ENCODE measurements around the gene NOVA2. TPM values are rescaled to one million over a fixed set of nuclear protein-coding genes. Genes with fewer than 3 reads are reported as not detected.

NOVA2 gene
- polyA plus RNA-seq, 3 donors, result not detected

DNA sequence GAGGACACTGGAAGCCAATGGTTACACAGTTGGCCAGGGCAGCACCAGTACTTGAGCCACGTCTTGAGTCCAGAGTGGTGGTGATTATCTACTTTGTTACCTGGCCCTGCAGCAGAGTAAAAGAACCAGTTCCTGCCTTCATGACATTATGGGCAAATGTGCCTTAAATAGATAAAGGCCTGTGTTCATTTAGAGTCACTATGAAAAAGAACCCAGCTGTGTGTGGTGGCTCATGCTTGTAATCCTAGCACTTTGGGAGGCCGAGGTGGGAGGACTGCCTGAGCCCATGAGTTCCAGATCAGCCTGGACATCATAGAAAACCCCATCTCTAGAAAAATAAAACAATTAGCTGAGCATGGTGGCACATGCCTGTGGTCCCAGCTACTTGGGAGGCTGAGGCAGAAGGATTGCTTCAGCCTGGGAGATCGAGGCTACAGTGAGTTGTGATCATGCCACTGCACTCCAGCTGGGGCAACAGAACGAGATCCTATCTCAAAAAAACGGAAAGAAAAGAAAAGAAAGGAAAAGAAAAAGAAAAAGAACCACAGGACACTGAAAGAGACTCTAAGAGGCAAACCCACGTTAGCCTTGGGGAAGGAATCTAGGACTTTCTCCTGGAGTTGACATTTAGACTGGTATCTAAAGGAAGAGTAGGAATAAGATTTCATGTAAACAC is 84.3 kb downstream of the NOVA2 start:
- WGBS (ENCODE audit: insufficient coverage), result 89% methylated on average over 3 of the region's 6 CpGs
- no peaks in the 10 kb centered on the region for H3K27me3 Mint-ChIP-seq (ENCODE audit: low read depth in 3 of 3)
- H3K27me3 ChIP-seq (ENCODE audit: control insufficient read depth in 2 of 2, insufficient read depth in 2 of 2, low read length in 2 of 2), result no peaks in the 10 kb centered on the region
- H3K4me1 ChIP-seq (ENCODE audit: control insufficient read depth in 1 of 2, insufficient read depth in 2 of 2, low read length in 2 of 2), result peaks cover 25 to 32% of the 10 kb centered on the region in 2 donors
- no peak overlapping the region for H3K4me3 ChIP-seq (replicated peaks in 1 of 3; ENCODE audit: low read depth in 2 of 3, low read length in 3 of 3)
- H2AFZ ChIP-seq (ENCODE audit: insufficient read depth, low read depth, low read length, poor library complexity, severe bottlenecking), result no peak overlapping the region
- DNase-seq, result no peak
- peaks cover 6% of the 10 kb centered on the region in 2 donors for H3K36me3 ChIP-seq (replicated peaks in 1 of 2; ENCODE audit: control insufficient read depth in 1 of 2, insufficient read depth in 2 of 2, low read length in 2 of 2)
- H3K79me2 ChIP-seq (ENCODE audit: insufficient read depth, low read length), result peaks cover 9% of the 10 kb centered on the region
- no peaks in the 10 kb centered on the region for H3K9me3 Mint-ChIP-seq
- peaks cover 21% of the 10 kb centered on the region for H3K4me1 Mint-ChIP-seq
- no peaks in the 10 kb centered on the region for H3K9me3 ChIP-seq (replicated peaks in 1 of 2; ENCODE audit: control insufficient read depth in 1 of 2, insufficient read depth in 1 of 2, low read length in 2 of 2)
- H3K4me3 Mint-ChIP-seq, result no peak overlapping the region
- H3K9ac ChIP-seq (ENCODE audit: insufficient read depth, low read length, poor library complexity, severe bottlenecking), result no peak overlapping the region
- TF ChIP-seq, protein P1, sequence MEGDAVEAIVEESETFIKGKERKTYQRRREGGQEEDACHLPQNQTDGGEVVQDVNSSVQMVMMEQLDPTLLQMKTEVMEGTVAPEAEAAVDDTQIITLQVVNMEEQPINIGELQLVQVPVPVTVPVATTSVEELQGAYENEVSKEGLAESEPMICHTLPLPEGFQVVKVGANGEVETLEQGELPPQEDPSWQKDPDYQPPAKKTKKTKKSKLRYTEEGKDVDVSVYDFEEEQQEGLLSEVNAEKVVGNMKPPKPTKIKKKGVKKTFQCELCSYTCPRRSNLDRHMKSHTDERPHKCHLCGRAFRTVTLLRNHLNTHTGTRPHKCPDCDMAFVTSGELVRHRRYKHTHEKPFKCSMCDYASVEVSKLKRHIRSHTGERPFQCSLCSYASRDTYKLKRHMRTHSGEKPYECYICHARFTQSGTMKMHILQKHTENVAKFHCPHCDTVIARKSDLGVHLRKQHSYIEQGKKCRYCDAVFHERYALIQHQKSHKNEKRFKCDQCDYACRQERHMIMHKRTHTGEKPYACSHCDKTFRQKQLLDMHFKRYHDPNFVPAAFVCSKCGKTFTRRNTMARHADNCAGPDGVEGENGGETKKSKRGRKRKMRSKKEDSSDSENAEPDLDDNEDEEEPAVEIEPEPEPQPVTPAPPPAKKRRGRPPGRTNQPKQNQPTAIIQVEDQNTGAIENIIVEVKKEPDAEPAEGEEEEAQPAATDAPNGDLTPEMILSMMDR (IDR thresholded peaks at IDR 0.05), result no peak
- H3K27ac ChIP-seq (ENCODE audit: low read depth in 1 of 2, low read length in 2 of 2), result no peak overlapping the region
- H3K4me2 ChIP-seq (replicated peaks; ENCODE audit: extremely low read depth, low read length, poor library complexity, severe bottlenecking), result no peak overlapping the region
- peaks cover 9 to 27% of the 10 kb centered on the region in 2 donors for H3K36me3 Mint-ChIP-seq
- H4K20me1 ChIP-seq (ENCODE audit: insufficient read depth, low read length), result peaks cover 13% of the 10 kb centered on the region
- intact Hi-C loops (cut with micrococcal nuclease), result loop anchor here in 1 of 2 donors (5.0 kb wide), 1 partner anchor 157 kb away; the partner anchor contains the start of genes FBXO46 and MEIOSIN
- H3K27ac Mint-ChIP-seq, result no peak overlapping the region

DNA sequence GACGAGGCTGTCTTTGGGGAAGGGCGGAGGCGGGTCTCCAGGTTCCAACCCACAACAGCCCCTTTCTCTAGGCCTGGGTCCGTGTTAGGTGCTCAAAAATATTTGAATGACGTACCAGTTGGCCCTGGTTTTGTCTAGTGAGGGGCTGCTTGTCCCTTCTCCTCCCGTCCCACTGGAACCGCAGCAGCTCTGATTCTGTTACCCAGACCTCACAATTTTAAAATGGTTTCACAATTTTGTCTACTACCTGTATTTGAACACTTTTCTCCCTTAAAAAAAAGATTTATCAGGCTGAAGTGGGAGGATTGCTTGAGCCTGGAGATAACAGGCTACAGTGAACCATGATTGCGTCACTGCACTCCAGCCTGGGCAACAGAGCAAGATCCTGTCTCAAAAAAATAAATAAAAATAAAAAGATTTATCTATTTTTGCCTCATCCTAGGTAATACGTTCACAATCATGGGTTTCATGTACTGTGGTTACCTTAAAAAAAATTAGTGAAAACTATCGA is 86.4 kb downstream of the NOVA2 start:
- intact Hi-C loops (cut with micrococcal nuclease), result loop anchor here (2.0 to 5.0 kb wide), 2 partner anchors 16 to 155 kb away; partner anchors contain the start of genes FBXO46 (in 1 of the 2), MEIOSIN (in 1 of the 2) and MYPOP (in 1 of the 2)

More for the DNA sequence above, 86.4 kb downstream of the NOVA2 start:
- Histone ChIP-seq H3K4me3 (replicated peaks in 1 of 3; ENCODE audit: low read depth in 2 of 3, low read length in 3 of 3) (peak overlapping the region; percentile 63 to 89 (median 83)), H3K9ac (ENCODE audit: insufficient read depth, low read length, poor library complexity, severe bottlenecking) (peak overlapping the region; percentile 78), H3K4me1 (ENCODE audit: control insufficient read depth in 1 of 2, insufficient read depth in 2 of 2, low read length in 2 of 2) (peaks cover 30 to 42% of the 10 kb centered on the region in 2 donors), H4K20me1 (ENCODE audit: insufficient read depth, low read length) (peaks cover 30% of the 10 kb centered on the region), H3K79me2 (ENCODE audit: insufficient read depth, low read length) (peaks cover 13% of the 10 kb centered on the region), H3K36me3 (replicated peaks in 1 of 2; ENCODE audit: control insufficient read depth in 1 of 2, insufficient read depth in 2 of 2, low read length in 2 of 2) (peaks cover 6% of the 10 kb centered on the region in 2 donors), H3K27me3 (ENCODE audit: control insufficient read depth in 2 of 2, insufficient read depth in 2 of 2, low read length in 2 of 2) (peaks cover 0 to 10% of the 10 kb centered on the region in 2 donors), H2AFZ (ENCODE audit: insufficient read depth, low read depth, low read length, poor library complexity, severe bottlenecking) (peak overlapping the region; percentile 99), H3K4me2 (replicated peaks; ENCODE audit: extremely low read depth, low read length, poor library complexity, severe bottlenecking) (peak overlapping the region; percentile 100), H3K9me3 (replicated peaks in 1 of 2; ENCODE audit: control insufficient read depth in 1 of 2, insufficient read depth in 1 of 2, low read length in 2 of 2) (no peaks in the 10 kb centered on the region), H3K27ac (ENCODE audit: low read depth in 1 of 2, low read length in 2 of 2) (peak overlapping the region; percentile 89 to 94)
- peaks cover 0 to 3% (median 3%) of the 10 kb centered on the region in 3 donors for H3K27me3 Mint-ChIP-seq (ENCODE audit: low read depth in 3 of 3)
- TF ChIP-seq, protein P1 (IDR thresholded peaks at IDR 0.05), result no peak
- H3K9me3 Mint-ChIP-seq, result peaks cover 0 to 3% (median 0%) of the 10 kb centered on the region in 7 donors
- 92% methylated on average over 2 of the region's 10 CpGs for WGBS (ENCODE audit: insufficient coverage)
- H3K36me3 Mint-ChIP-seq, result peaks cover 5 to 21% of the 10 kb centered on the region in 2 donors
- H3K27ac Mint-ChIP-seq, result peak overlapping the region; percentile 96 to 99 (median 97)
- DNase-seq, result no peak
- peak overlapping the region; percentile 96 to 98 for H3K4me3 Mint-ChIP-seq
- peaks cover 19% of the 10 kb centered on the region for H3K4me1 Mint-ChIP-seq

Measured in CD14-positive monocyte (primary cell).